ENCODE results near the gene BCL2L2. TPM values are rescaled to one million over a fixed set of nuclear protein-coding genes. Genes with fewer than 3 reads are reported as not detected.

BCL2L2 gene
- total RNA-seq, 1 donor from 2014 or later = 23.7 TPM

DNA sequence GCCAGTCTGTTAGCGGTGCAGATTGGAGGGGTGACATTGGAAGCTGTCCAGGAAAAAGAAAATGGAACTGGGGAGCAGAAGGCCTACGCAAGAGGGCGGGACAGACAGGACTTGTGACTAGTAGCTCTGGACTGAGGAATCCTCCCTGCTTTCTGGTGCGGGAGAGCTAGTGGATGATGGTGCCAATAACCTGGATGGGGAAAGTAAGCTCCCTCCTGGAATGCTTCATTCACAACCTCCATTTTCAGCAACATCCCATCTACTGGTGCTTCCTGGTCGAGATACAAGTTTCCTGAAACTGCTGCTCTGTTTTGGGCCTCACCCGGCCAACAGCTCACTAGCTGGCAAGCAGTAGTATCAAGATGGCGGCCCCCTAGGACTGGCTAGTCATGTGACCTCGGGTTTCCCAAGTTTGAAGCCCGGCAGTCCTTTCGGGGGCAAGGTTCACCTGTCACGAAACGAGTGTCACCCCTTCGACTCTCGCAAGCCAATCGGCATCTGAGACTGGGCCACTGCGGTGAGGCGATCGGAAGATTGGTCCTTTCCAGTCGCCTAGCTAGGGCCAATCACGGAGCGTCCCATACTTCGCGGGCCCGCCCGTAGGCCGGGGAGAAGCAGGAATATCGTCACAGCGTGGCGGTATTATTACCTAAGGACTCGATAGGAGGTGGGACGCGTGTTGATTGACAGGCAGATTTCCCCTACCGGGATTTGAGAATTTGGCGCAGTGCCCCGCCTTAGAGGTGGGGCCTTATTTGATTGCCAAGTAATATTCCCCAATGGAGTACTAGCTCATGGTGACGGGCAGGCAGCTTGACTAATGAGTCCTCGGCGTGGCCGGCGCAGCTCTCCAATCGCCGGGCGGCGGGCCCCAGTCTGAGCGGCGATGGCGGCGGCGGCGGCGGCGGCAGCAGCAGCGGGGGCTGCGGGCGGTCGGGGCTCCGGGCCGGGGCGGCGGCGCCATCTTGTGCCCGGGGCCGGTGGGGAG lies 14.2 kb downstream of the BCL2L2 start, which contains the start of gene PABPN1:
Gene PABPN1 (plus strand): TSS at position 874 of the 988 bp plus-strand sequence. CDS start 13 bp downstream, at position 887.
- peak within 1 kb of the TSS; percentile 99 for H3K27ac Mint-ChIP-seq
- no peaks in the 10 kb centered on the region for H3K9me3 Mint-ChIP-seq (ENCODE audit: low read depth)
- H3K4me1 Mint-ChIP-seq (ENCODE audit: low read depth) = peaks cover 21% of the 10 kb centered on the region
- TF ChIP-seq, protein P1, sequence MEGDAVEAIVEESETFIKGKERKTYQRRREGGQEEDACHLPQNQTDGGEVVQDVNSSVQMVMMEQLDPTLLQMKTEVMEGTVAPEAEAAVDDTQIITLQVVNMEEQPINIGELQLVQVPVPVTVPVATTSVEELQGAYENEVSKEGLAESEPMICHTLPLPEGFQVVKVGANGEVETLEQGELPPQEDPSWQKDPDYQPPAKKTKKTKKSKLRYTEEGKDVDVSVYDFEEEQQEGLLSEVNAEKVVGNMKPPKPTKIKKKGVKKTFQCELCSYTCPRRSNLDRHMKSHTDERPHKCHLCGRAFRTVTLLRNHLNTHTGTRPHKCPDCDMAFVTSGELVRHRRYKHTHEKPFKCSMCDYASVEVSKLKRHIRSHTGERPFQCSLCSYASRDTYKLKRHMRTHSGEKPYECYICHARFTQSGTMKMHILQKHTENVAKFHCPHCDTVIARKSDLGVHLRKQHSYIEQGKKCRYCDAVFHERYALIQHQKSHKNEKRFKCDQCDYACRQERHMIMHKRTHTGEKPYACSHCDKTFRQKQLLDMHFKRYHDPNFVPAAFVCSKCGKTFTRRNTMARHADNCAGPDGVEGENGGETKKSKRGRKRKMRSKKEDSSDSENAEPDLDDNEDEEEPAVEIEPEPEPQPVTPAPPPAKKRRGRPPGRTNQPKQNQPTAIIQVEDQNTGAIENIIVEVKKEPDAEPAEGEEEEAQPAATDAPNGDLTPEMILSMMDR (IDR thresholded peaks at IDR 0.05; ENCODE audit: unreplicated experiment) = no peak
- DNase-seq (ENCODE audit: low spot score, unreplicated experiment) = peak; percentile 95
- H3K4me3 Mint-ChIP-seq (ENCODE audit: low read depth) = peak within 1 kb of the TSS; percentile 98
- no peaks in the 10 kb centered on the region for H3K27me3 Mint-ChIP-seq
- peaks cover 23% of the 10 kb centered on the region for H3K36me3 Mint-ChIP-seq (ENCODE audit: insufficient read depth)

DNA sequence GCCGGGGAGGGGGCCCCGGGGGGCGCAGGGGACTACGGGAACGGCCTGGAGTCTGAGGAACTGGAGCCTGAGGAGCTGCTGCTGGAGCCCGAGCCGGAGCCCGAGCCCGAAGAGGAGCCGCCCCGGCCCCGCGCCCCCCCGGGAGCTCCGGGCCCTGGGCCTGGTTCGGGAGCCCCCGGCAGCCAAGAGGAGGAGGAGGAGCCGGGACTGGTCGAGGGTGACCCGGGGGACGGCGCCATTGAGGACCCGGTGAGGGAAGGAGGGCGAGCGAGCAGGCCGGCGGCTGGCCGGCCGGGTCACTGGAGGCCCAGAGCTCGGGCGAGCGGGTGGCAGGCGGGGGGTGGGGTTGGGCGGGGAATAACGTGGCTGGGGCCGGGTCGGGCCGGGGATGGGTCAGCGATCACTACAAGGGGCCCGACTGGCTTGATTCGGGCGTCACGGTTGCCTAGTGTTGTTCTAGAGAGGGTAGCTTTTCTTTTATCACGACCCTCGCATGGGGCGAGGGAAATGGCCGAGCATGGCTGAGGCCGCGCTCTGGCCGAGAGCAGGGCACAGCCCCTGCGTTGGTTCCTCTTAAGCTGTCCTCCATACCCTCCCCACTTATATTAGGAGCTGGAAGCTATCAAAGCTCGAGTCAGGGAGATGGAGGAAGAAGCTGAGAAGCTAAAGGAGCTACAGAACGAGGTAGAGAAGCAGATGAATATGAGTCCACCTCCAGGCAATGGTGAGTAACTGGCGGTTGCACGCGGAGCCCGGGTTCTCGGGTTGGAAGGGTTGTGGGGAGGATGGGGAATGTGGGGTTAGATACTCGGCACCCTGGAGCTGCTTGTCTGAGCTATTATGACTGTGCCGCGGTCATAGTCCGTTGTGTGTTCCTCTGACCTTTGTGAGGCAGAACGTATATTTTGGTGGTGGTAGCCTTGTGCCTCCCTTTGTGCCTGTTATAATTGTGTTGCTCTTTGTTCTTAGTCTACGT lies 15.2 kb downstream of the BCL2L2 start:
- peak; percentile 34 for DNase-seq (ENCODE audit: low spot score, unreplicated experiment)
- TF ChIP-seq, protein P1 (IDR thresholded peaks at IDR 0.05; ENCODE audit: unreplicated experiment) = no peak
- Mint-ChIP-seq H3K9me3 (ENCODE audit: low read depth) (no peaks in the 10 kb centered on the region), H3K27me3 (no peaks in the 10 kb centered on the region), H3K4me1 (ENCODE audit: low read depth) (peaks cover 21% of the 10 kb centered on the region), H3K4me3 (ENCODE audit: low read depth) (peak overlapping the region; percentile 98), H3K36me3 (ENCODE audit: insufficient read depth) (peaks cover 23% of the 10 kb centered on the region), H3K27ac (peak overlapping the region; percentile 99)

DNA sequence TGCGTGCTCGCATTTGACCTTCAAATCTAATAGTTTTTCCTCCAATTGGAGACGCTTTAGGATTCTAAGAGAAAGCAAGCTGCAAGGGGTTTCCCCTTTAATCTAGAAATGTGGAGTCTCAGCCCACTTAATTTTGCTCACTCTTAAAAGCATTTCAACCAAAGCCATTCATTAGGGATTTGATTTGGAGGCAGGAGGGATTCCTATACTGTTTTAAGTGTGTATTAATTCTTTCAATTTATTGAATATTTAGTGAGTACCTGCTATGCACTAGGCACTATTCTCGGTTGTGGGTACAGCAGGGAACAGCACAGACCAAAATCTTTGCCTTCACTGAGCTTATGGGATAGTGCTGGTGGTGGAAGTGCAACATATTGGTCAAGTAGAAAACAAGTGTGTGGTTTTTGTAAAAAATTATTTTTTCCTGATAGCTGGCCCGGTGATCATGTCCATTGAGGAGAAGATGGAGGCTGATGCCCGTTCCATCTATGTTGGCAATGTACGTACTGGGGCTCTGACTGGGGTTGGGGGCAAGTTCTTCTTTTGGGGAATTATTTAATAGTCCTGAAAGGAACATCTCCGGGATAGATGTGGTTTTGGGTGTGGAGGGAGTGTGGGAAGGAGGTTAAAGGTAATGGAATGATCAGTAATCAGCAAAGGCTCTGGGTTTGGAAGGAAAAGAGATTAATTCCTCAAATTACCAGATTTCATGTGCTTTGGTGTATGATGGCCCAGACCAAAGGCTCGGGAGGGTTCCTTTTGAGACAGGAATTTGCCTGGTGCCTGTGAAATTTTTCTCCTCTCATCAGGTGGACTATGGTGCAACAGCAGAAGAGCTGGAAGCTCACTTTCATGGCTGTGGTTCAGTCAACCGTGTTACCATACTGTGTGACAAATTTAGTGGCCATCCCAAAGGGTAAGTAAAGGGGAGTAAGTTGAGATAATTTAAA lies 16.2 kb downstream of the BCL2L2 start:
- H3K4me1 Mint-ChIP-seq (ENCODE audit: low read depth) = peaks cover 21% of the 10 kb centered on the region
- H3K27ac Mint-ChIP-seq = peak overlapping the region; percentile 99
- TF ChIP-seq, protein P1 (IDR thresholded peaks at IDR 0.05; ENCODE audit: unreplicated experiment) = no peak
- H3K27me3 Mint-ChIP-seq = no peaks in the 10 kb centered on the region
- H3K4me3 Mint-ChIP-seq (ENCODE audit: low read depth) = peak overlapping the region; percentile 98
- no peak for DNase-seq (ENCODE audit: low spot score, unreplicated experiment)
- H3K36me3 Mint-ChIP-seq (ENCODE audit: insufficient read depth) = peaks cover 23% of the 10 kb centered on the region
- no peaks in the 10 kb centered on the region for H3K9me3 Mint-ChIP-seq (ENCODE audit: low read depth)

DNA sequence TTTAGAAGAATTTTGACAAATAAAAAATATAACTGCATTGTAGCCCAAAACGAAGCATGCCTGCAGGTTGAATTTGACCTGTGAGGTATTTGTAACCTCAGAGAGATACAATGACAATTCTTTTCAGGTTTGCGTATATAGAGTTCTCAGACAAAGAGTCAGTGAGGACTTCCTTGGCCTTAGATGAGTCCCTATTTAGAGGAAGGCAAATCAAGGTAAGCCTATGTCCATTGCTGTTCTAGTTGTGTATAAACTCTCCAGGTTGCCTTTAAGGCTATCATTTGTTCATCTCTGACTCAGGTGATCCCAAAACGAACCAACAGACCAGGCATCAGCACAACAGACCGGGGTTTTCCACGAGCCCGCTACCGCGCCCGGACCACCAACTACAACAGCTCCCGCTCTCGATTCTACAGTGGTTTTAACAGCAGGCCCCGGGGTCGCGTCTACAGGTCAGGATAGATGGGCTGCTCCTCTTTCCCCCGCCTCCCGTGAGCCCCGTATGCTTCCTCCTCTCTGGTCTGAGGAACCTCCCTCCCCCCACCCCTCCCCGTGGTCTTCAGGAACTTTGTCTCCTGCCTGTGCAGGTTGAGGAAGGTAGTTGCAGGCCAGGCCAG lies 17.3 kb downstream of the BCL2L2 start:
- no peak for DNase-seq (ENCODE audit: low spot score, unreplicated experiment)
- Mint-ChIP-seq H3K9me3 (ENCODE audit: low read depth) (no peaks in the 10 kb centered on the region), H3K27ac (no peak overlapping the region), H3K4me3 (ENCODE audit: low read depth) (no peak overlapping the region), H3K4me1 (ENCODE audit: low read depth) (peaks cover 21% of the 10 kb centered on the region), H3K36me3 (ENCODE audit: insufficient read depth) (peaks cover 23% of the 10 kb centered on the region), H3K27me3 (no peaks in the 10 kb centered on the region)
- TF ChIP-seq, protein P1 (IDR thresholded peaks at IDR 0.05; ENCODE audit: unreplicated experiment) = no peak

All from progenitor cell of endocrine pancreas (in vitro differentiated cells).